ENCODE data around the gene DOCK2.
"Not testable (repeated sequence)": the region's sequence is repeated elsewhere in the genome, so short reads cannot be mapped to it uniquely, and the experiment has no call there.

The DOCK2 gene

DNA sequence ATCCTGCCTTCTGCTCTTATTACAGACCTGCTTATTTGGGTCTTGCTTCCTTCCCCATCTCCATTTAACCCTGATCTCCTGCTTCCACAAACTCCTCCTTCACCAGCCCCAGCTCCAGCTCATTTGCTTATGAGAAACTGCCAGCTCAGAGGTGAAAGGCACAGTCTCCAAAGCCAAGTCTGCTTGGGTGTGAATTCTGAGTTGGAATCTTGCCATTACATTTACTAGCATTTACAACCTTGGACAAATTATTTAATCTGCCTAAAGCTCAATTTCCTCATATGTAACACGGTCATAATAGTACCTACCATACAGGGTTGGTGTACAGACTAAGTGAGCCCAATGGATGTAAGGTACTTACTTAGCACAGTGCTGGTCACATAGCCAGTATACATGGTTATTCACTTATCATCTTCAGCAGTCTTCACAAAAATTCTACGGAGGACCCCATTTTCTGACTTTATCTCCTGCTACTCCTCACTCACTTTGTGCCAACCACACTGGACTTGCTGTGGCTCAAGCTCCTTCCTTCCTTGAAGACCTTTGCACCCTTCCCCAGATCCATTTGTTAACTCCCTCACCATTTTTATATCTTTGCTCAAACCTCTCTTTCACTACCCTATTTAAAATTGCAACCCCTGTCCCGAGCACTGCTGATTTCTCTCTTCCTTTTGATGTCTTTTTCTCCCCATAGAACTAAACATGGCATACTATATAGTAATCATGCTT, 86.2 kb downstream of the DOCK2 start:
- H3K36me3 ChIP-seq (ENCODE audit: insufficient read depth, low read length): no peaks in the 10 kb centered on the region

DNA sequence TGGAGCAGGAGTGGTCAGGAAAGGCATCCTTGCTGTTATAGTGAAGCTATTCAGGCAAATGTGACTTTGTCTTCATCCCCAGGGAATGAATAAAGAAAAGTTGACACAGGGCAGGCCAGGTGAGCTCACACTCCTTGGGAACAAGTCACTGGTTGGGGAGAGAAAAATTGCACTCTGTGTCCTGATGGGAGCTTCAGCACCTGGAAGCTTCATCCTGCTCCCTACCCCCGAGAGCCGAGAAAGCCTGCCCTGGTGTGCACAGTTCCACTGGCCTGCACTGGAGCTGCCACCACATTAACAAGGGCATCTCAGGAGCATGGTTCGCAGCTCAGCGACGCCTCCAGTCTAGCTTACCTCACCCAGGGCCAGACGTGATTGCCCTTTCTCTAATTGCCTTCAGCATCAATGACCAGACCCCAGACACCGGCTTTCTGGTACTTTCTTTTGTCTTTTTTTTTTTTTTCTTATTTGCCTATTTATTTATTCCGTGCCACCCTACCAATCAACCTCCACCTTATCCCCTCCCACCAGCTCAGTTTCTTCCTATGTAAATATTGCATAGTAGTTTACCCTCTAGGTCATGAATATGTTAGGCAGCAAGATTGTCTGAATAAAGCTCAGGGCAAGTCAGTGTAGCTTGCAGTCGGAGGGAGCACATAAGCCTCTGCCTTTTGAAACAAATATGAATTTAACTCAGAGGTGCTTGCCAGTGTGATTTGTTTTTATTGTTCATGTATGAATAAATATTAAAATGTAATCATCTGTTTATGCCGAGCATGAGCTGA, 87.4 kb downstream of the DOCK2 start:
- no peaks in the 10 kb centered on the region for H3K36me3 ChIP-seq (ENCODE audit: insufficient read depth, low read length)
- H3K9ac ChIP-seq (ENCODE audit: low read length): no peak overlapping the region
- H3K4me3 ChIP-seq (ENCODE audit: low read depth in 1 of 2, low read length in 2 of 2): no peak overlapping the region
- H3K4me1 ChIP-seq (ENCODE audit: insufficient read depth, low read length): no peaks in the 10 kb centered on the region
- H3K9me3 ChIP-seq (ENCODE audit: low read length): no peaks in the 10 kb centered on the region
- no peak overlapping the region for H3K27ac ChIP-seq (ENCODE audit: low read depth, low read length)
- no peaks in the 10 kb centered on the region for H3K27me3 ChIP-seq (ENCODE audit: control insufficient read depth in 1 of 2, insufficient read depth in 2 of 2, low read length in 2 of 2)

More for the DNA sequence above, 86.2 kb downstream of the DOCK2 start:
- Histone ChIP-seq H3K27me3 (ENCODE audit: control insufficient read depth in 1 of 2, insufficient read depth in 2 of 2, low read length in 2 of 2) (no peaks in the 10 kb centered on the region), H3K4me1 (ENCODE audit: insufficient read depth, low read length) (no peaks in the 10 kb centered on the region), H3K9me3 (ENCODE audit: low read length) (no peaks in the 10 kb centered on the region), H3K4me3 (ENCODE audit: low read depth in 1 of 2, low read length in 2 of 2) (no peak overlapping the region), H3K9ac (ENCODE audit: low read length) (no peak overlapping the region), H3K27ac (ENCODE audit: low read depth, low read length) (no peak overlapping the region)

GRCh38 chr5:169725665-169726064, 88.6 kb downstream of the DOCK2 start:
- H3K36me3 ChIP-seq (ENCODE audit: insufficient read depth, low read length); H3K9me3 ChIP-seq (ENCODE audit: low read length); H3K4me3 ChIP-seq (ENCODE audit: low read depth in 1 of 2, low read length in 2 of 2); H3K9ac ChIP-seq (ENCODE audit: low read length); H3K4me1 ChIP-seq (ENCODE audit: insufficient read depth, low read length); H3K27ac ChIP-seq (ENCODE audit: low read depth, low read length); H3K27me3 ChIP-seq (ENCODE audit: control insufficient read depth in 1 of 2, insufficient read depth in 2 of 2, low read length in 2 of 2): not testable (repeated sequence)

DNA sequence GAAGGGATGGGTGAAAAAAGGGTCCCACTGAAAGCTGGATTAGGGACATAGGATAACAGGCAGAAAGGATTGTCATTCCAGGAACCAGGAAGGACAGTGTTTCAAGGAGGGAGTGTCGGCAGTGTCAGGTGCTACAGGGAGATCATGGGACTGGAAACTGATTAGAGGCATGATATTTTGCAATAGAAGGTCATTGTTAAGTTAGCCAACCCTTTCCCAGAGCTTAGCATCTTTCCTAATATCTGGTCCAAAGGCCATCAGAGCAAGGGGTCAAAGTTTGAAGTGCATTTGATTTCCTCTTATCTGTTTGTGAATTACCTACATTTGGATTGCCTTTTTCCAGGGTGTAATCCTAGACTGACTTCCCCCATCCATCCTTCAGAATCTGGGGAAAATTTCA, 91.3 kb downstream of the DOCK2 start:
- no peaks in the 10 kb centered on the region for H3K4me1 ChIP-seq (ENCODE audit: insufficient read depth, low read length)
- H3K4me3 ChIP-seq (ENCODE audit: low read depth in 1 of 2, low read length in 2 of 2): no peak overlapping the region
- H3K27ac ChIP-seq (ENCODE audit: low read depth, low read length): no peak overlapping the region
- H3K9ac ChIP-seq (ENCODE audit: low read length): no peak overlapping the region
- no peaks in the 10 kb centered on the region for H3K27me3 ChIP-seq (ENCODE audit: control insufficient read depth in 1 of 2, insufficient read depth in 2 of 2, low read length in 2 of 2)
- H3K9me3 ChIP-seq (ENCODE audit: low read length): no peaks in the 10 kb centered on the region
- no peaks in the 10 kb centered on the region for H3K36me3 ChIP-seq (ENCODE audit: insufficient read depth, low read length)

GRCh38 chr5:169731221-169731620, 94.1 kb downstream of the DOCK2 start:
- H3K4me3 ChIP-seq (ENCODE audit: low read depth in 1 of 2, low read length in 2 of 2): no peak overlapping the region
- no peaks in the 10 kb centered on the region for H3K9me3 ChIP-seq (ENCODE audit: low read length)
- no peak overlapping the region for H3K27ac ChIP-seq (ENCODE audit: low read depth, low read length)
- H3K27me3 ChIP-seq (ENCODE audit: control insufficient read depth in 1 of 2, insufficient read depth in 2 of 2, low read length in 2 of 2): no peaks in the 10 kb centered on the region
- H3K9ac ChIP-seq (ENCODE audit: low read length): no peak overlapping the region
- H3K36me3 ChIP-seq (ENCODE audit: insufficient read depth, low read length): no peaks in the 10 kb centered on the region
- no peaks in the 10 kb centered on the region for H3K4me1 ChIP-seq (ENCODE audit: insufficient read depth, low read length)

DNA sequence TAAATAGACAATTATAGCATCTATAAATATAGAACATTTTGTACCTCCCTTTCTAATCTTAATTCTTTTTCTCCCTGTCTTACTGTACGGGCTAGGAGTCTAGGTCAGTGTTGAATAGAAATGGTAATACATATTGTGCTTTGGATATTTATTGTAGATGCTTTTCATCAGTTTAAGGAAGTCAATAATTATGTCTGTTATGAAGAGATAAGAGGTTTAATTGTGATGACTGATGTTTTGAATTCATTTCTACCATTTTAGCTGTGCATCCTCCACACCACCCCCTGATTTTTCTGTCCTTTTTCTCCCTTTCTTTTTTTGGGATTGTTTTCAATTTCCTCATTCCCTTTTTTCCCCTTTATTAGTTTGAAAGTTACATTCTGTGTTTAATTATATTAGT, 95.8 kb downstream of the DOCK2 start:
- H3K27ac ChIP-seq (ENCODE audit: low read depth, low read length): no peak overlapping the region
- no peak overlapping the region for H3K9ac ChIP-seq (ENCODE audit: low read length)
- H3K36me3 ChIP-seq (ENCODE audit: insufficient read depth, low read length): no peaks in the 10 kb centered on the region
- H3K9me3 ChIP-seq (ENCODE audit: low read length): no peaks in the 10 kb centered on the region
- no peaks in the 10 kb centered on the region for H3K4me1 ChIP-seq (ENCODE audit: insufficient read depth, low read length)
- H3K27me3 ChIP-seq (ENCODE audit: control insufficient read depth in 1 of 2, insufficient read depth in 2 of 2, low read length in 2 of 2): no peaks in the 10 kb centered on the region
- H3K4me3 ChIP-seq (ENCODE audit: low read depth in 1 of 2, low read length in 2 of 2): no peak overlapping the region

DNA sequence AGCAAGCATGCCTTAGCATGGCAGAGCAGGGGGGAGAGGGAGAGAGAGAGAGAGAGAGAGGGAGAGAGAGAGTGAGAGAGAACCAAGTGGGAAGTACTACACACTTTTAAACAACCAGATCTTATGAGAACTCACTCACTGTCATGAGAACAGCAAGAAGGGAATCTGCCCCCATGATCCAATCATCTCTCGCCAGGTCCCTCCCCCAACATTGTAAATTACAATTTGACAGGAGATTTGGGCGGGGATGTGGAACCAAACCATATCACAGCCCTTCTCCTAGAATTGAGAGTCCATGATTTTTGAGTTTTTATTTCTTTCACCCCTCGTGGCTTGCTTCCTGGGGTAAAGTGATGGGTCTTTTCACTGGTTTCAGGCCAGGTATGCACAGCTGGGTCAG, 98.8 kb downstream of the DOCK2 start:
- H3K27ac ChIP-seq (ENCODE audit: low read depth, low read length): no peak overlapping the region
- H3K4me1 ChIP-seq (ENCODE audit: insufficient read depth, low read length): no peaks in the 10 kb centered on the region
- no peaks in the 10 kb centered on the region for H3K36me3 ChIP-seq (ENCODE audit: insufficient read depth, low read length)

DNA sequence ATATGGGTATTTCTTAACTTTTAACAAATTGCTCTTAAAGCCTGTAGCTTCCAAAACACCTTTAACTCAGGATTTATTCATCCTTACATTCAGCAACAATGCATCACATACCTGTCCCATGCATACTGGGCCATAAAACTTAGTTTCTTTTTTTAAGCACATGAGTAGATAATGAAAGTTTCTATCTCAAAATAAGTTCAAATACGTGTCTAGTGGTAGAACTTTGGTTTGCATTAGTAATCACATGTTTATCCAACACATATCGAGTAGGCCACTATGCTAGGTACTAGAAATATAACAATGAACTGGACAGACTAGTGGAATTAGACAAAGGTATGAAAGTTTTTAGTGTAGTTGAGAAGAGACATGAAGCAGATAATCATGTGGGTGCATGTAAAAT, 99.6 kb downstream of the DOCK2 start:
- Histone ChIP-seq H3K9me3 (ENCODE audit: low read length) (no peaks in the 10 kb centered on the region), H3K4me1 (ENCODE audit: insufficient read depth, low read length) (no peaks in the 10 kb centered on the region), H3K27me3 (ENCODE audit: control insufficient read depth in 1 of 2, insufficient read depth in 2 of 2, low read length in 2 of 2) (no peaks in the 10 kb centered on the region), H3K9ac (ENCODE audit: low read length) (no peak overlapping the region), H3K27ac (ENCODE audit: low read depth, low read length) (no peak overlapping the region), H3K36me3 (ENCODE audit: insufficient read depth, low read length) (no peaks in the 10 kb centered on the region), H3K4me3 (ENCODE audit: low read depth in 1 of 2, low read length in 2 of 2) (no peak overlapping the region)

More for the DNA sequence above, 98.8 kb downstream of the DOCK2 start:
- no peaks in the 10 kb centered on the region for H3K9me3 ChIP-seq (ENCODE audit: low read length)
- no peaks in the 10 kb centered on the region for H3K27me3 ChIP-seq (ENCODE audit: control insufficient read depth in 1 of 2, insufficient read depth in 2 of 2, low read length in 2 of 2)
- no peak overlapping the region for H3K9ac ChIP-seq (ENCODE audit: low read length)
- no peak overlapping the region for H3K4me3 ChIP-seq (ENCODE audit: low read depth in 1 of 2, low read length in 2 of 2)

GRCh38 chr5:169740435-169740834, 103.4 kb downstream of the DOCK2 start:
- H3K27ac ChIP-seq (ENCODE audit: low read depth, low read length): no peak overlapping the region
- no peaks in the 10 kb centered on the region for H3K27me3 ChIP-seq (ENCODE audit: control insufficient read depth in 1 of 2, insufficient read depth in 2 of 2, low read length in 2 of 2)
- no peak overlapping the region for H3K9ac ChIP-seq (ENCODE audit: low read length)
- no peaks in the 10 kb centered on the region for H3K36me3 ChIP-seq (ENCODE audit: insufficient read depth, low read length)
- no peaks in the 10 kb centered on the region for H3K9me3 ChIP-seq (ENCODE audit: low read length)
- H3K4me1 ChIP-seq (ENCODE audit: insufficient read depth, low read length): no peaks in the 10 kb centered on the region
- H3K4me3 ChIP-seq (ENCODE audit: low read depth in 1 of 2, low read length in 2 of 2): no peak overlapping the region

DNA sequence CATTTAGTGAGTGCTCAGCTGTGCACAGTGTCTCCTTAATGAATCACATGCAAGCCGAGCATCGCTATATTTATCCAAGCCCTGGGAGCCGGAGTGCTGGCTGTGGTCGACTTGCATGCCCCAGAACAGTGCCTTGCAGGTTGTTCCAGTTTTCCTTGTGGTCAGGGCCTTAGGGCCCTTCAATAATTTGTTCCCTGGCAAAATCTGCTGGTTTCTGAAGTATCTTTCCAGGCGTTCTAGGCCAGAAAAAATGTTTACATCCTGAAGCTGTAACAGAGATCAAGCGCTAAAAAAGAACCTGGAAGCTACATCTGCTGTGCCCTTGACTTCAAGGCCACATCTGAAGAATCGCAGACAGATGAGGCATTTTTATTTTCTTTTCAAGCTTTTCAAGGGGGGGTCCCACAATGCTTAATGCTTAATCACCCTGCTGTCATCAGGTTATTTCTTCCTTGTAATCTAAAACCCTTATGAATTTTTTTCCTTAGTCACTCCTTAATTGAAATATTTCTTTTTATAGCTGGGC, 105.8 kb downstream of the DOCK2 start:
- no peak overlapping the region for H3K4me3 ChIP-seq (ENCODE audit: low read depth in 1 of 2, low read length in 2 of 2)
- H3K9ac ChIP-seq (ENCODE audit: low read length): no peak overlapping the region
- no peaks in the 10 kb centered on the region for H3K36me3 ChIP-seq (ENCODE audit: insufficient read depth, low read length)
- H3K4me1 ChIP-seq (ENCODE audit: insufficient read depth, low read length): no peaks in the 10 kb centered on the region
- H3K27me3 ChIP-seq (ENCODE audit: control insufficient read depth in 1 of 2, insufficient read depth in 2 of 2, low read length in 2 of 2): no peaks in the 10 kb centered on the region
- H3K27ac ChIP-seq (ENCODE audit: low read depth, low read length): no peak overlapping the region
- H3K9me3 ChIP-seq (ENCODE audit: low read length): no peaks in the 10 kb centered on the region

GRCh38 chr5:169744336-169744735, 107.3 kb downstream of the DOCK2 start:
- H3K27ac ChIP-seq (ENCODE audit: low read depth, low read length): no peak overlapping the region
- no peaks in the 10 kb centered on the region for H3K27me3 ChIP-seq (ENCODE audit: control insufficient read depth in 1 of 2, insufficient read depth in 2 of 2, low read length in 2 of 2)
- H3K4me3 ChIP-seq (ENCODE audit: low read depth in 1 of 2, low read length in 2 of 2): no peak overlapping the region
- H3K4me1 ChIP-seq (ENCODE audit: insufficient read depth, low read length): no peaks in the 10 kb centered on the region
- H3K9me3 ChIP-seq (ENCODE audit: low read length): no peaks in the 10 kb centered on the region
- H3K36me3 ChIP-seq (ENCODE audit: insufficient read depth, low read length): no peaks in the 10 kb centered on the region
- no peak overlapping the region for H3K9ac ChIP-seq (ENCODE audit: low read length)

Data from muscle layer of colon (tissue), 2 donors.